Stimulated activated naive CD8-positive, alpha-beta T cell treated with anti-CD3 and anti-CD28 coated beads, Interleukin-15, Interleukin-2, amounts not matched to agents 100 U/mL and 50 U/mL, for 24 hours (primary cell): ENCODE results near the gene RNLS.

Experiments used
- ATAC-seq: fragments of 150-1000 bp; cut with Tn5 transposase; one replicate; pipeline ENCODE4 v1.10.0; 2021
- DNase-seq: peaks from one replicate; pipeline ENCODE4 v3.0.0; 2021

The RNLS gene

DNA sequence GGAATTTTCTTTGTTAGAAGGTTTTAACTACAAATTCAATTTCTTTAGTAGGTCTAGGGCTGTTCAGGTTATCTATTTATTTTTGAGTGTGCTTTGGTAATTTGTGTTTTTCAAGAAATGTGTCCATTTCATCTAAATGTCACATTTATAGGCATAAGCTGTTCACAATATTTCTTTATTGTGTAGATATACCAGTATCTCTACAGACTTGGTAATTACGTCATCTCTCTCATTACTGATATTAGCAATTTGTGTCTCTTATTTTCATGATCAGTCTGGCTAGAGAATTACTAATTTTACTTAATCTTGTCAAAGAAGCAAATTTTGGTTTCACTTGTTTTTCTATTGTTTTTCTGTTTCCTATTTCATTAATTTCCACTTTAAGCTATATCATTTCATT is 152.0 kb downstream of the RNLS start:
- DNase-seq (no peak), ATAC-seq (no peak)

DNA sequence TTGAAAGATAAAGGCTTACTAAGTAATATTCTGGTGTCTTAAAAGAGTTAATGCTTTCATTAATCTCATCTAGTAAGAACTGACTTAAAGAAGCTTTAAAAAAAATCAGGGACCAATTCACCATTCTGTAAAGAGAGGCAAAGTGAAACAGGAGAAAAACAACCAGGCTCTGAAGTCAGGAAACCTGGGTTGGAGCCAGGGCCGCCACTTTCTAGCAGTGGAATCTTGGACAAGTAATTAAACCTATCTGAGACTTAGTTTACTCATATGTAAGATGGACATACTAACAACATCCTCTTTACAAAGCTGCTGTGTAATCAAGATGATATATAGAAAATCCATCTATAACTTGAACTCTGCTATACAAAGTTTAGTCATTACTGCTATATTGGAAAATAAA is 154.1 kb downstream of the RNLS start:
- no peak for DNase-seq
- ATAC-seq, result no peak

DNA sequence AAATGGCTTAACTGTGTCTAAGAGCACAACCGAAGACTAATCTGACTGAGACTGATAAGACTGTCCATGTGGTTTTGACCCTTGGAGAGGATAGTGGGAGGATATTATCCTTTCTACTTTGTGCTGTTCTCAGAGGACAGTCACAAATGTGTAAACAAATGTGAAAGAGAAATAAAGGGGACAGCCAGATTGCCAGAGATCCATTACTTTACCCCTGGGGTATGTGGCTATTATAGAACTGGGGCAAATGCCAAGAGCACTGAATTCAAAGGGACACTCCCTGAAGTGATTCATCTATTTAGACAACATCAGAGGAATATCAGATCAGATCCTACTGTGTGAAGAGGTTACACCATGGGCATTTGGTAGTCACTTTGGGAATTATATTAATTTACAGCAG is 154.7 kb downstream of the RNLS start:
- DNase-seq (no peak), ATAC-seq (no peak)

DNA sequence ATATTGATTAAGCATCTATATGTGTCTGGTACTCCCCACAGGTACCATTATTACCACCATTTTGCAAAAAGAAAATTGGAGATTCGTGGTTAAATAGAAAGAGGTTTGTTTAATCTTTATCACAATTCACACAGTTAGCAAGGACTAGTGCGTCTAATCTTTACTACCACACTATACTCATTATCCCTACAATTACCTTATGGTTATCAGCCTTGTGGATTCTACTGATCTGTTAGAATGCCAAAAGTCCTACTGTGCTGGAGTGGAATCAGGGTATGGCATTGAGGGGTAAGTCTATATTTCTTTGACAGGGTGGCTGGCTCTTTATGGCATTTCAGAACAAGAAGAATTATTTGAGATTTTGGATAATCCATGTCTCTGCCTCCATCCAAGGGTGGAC is 156.1 kb downstream of the RNLS start:
- ATAC-seq, result no peak
- DNase-seq, result no peak

DNA sequence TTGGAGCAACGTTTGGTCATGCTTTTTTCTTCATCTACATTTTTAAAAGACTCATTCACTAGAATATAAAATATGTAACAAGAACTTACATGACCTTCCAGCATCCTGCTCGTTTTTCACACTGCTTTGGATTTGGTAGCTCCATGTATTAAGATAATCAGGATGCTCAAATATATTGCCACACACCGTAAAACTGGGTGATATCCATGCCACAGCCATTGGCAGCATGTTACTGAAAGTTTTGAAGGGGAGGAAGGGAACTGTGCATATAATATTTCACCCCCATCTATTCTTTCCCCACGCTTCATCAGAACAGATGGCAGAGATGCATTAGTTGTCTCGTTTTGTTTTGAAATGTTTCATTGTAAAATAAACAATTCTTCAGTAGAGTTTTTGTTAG is 158.2 kb downstream of the RNLS start:
- ATAC-seq (no peak), DNase-seq (no peak)

DNA sequence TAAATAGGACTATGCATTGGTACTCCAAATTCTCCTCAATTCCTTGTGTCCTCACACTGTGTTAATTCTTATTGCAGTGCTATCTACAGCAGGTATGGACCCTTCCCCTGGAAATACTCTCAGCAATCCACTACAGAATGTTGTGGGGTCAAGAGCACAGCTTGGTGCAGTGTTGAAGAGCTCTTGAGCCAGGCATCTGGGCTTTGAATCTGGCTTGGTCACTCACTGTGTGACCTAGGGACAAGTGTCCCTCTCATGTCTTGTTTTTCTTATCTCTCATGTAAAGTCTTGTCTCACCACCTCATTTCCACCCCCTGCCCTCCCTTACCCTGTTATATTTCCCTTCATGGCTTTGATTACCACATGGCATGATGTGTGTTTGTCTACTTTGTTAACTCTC is 159.4 kb downstream of the RNLS start:
- no peak for ATAC-seq
- no peak for DNase-seq

DNA sequence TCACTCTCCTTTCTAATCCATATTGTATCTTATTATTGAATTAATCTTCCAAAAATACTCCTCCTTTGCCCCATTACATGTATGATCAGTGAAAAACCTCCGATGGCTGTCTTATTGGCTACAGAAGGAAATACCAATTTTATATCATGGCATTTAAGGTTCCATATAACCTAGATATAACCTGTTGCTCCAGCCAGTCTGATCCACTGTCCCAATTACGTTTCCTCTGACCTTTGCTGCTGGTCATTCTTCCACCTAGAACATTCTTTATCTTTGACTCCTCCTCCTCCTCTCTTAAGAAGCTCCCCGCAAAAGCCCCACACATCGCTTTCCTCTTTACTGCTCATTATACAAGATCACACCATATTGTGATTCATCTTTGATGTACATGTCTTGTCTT is 161.5 kb downstream of the RNLS start:
- DNase-seq, result no peak
- ATAC-seq, result no peak

DNA sequence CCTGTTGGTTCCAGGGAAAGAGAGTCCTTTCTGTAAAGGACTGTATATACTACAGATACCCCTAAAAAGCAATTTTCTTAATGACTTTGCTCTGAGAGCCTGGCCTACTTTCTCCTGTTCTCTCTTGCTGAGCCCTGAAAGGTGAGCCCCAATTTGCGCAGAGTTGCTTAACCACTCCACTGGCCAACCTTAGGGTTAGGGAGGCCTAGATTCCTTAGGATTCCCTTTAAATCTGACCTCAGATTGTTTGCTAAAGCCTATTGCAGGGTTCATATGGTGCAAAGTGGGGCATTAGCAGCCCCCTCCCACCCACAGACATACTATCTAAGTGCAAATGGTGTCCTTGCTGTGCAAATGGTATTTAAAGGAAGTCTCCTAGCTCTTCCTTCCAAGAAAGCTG is 164.2 kb downstream of the RNLS start:
- ATAC-seq (no peak), DNase-seq (no peak)

DNA sequence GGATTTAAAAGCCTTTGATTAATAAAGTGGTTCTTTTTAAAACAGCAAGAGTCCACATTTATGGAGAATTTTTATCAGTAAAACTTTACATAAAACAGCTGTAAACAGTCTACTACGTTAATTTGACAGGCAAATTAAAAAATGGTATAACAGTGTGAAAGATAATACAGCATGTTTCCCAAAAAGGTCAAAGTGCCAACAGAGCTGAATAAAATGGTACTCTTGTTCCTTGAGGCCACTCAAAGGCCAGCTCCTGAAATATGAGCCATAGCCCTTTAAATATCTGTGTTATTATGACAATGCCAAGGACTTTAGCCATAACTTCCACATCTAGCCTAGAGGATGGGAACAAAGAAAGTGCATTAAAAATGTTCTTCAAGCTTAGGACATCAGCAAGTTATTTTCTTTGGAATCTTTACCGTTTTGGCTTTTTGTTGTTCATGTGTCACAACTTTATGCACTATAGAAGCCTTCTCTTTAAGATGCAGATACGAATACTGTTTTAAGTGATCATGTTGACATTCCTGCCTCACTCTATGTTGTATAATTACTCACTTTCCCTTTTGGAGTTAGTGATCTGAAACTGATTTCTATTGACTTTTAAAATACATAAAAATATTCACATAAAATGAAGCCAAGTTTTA is 165.6 kb downstream of the RNLS start:
- no peak for ATAC-seq

DNA sequence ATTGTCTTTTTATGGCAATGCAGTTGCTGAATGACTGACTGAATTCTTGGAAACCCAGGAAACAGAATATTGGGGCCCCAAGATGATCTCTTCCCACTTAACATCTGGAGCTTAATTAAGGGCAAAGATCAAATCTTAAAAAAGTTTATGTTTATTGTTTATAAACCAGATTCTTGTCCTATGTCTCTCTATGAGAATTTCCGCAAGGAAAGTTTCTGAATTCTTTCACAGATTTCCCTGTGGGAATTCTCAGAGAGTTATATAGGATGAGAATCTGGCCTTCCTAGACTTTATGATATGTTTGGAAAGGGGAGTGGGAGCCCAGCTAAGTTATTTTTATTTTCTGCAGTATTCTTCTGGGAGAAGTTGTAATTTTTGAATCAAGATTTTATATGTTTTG is 166.3 kb downstream of the RNLS start:
- ATAC-seq (no peak), DNase-seq (no peak)

More for the DNA sequence above, 165.6 kb downstream of the RNLS start:
- no peak for DNase-seq

DNA sequence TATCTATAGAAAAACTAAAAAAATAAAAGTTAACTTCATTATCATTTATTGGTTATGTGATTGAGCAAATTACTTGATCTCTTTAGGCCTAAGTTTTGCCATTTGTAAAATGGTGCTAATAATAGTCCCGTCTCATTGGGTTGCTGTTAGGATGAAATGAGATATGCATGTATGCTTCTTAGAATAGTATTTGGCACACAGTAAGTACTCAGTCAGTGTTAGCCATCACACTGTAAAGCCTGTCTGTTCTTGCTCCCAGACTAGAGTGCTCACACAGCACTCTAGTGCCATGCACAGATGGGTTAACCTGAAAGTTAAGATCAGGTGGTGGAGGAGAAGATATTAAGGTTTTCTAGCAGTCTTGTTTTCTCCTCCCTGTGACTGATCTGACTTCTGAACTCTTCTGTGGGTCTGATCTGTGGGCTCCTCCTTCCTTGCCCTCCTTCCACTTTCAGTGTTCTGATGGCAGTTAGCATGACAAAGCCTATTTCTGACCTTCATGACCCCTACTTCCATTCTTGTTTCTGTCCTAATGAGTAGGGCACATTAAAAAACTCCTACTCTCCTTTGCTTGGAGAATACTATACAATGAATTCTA is 167.5 kb downstream of the RNLS start:
- no peak for DNase-seq
- ATAC-seq, result no peak

DNA sequence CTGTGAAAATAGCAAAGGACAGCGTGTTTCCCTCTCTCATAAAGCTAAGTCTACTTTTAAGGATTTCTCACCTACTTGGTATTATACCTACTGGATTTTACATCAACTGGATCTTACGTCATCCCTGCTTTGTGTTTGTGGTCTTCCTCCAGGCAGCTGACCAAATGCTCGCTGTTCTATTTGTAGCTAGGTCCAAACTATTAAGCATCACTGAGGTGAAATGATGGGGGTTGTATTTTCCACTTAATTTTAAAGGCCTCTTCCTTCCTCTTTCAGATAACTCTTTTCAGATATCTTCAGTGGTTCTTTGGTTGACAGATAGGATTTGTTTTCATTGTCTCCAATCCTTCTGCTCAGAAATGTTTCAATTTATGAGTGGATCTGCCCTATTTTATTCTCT is 169.7 kb downstream of the RNLS start:
- DNase-seq, result no peak
- no peak for ATAC-seq

DNA sequence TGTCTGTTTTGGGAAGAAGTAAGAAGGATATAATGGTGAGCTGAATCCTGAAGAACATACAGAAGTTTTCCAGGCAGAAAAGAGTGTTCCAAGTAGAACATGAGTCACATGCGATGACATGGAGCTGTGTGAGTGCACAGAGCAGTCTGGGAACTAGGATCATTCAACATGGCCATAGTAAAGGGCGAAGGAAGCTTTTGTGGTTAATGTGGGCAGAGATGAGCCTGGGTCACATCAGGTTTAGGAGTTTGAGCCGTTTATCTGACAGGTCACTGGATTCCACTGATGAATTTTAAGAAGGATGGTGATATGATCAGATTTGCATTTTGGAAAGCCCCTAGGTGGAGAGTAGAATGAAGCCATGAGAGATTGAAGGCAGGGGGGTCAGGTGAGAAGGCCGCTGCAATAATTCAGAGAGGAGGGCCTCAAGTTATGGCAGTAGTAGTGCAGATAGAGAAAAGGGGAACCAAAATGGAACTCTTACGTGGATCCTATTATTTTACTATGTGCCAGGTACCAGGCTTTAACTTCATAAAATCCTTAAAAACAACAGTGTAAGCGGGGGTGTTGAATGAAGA is 171.3 kb downstream of the RNLS start:
- ATAC-seq (peak; percentile 55), DNase-seq (no peak)

DNA sequence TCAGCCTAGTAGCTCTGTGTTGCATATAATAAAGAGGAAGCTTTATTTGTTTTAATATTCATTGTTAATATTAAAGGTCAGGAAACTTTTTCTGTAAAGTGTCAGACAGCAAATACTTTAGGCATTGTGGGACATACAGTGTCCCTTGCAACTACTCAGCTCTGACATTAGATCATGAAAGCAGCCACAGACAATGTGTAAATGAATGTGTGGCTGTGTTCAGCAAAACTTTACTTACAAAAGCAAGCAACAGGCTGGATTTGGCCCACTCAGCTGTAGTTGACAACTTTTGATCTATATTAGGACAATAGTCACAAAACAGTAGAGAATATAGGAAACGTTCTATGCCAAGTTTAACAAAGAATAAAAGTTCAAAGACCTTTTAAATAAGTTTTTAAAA is 173.3 kb downstream of the RNLS start:
- peak; percentile 26 for ATAC-seq

DNA sequence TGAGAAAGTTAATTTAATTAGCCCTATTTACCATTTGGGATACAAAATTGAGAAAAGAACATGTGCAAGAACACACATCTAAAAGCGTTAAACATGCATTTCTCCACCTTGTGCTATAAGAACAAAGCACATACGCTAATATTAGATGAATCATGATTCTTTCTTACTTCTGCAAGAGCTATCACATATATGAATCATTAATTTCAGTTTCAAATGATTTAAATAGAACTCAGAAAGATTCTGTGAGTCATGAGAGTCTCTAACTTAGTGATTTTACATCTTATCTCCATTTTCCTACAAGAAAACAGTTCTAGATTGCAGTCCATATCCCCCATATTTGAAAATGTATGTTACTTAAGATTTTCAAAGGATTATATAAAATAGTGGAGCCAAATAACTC is 173.9 kb downstream of the RNLS start:
- DNase-seq, result no peak
- peak; percentile 82 for ATAC-seq

More for the DNA sequence above, 173.3 kb downstream of the RNLS start:
- no peak for DNase-seq

DNA sequence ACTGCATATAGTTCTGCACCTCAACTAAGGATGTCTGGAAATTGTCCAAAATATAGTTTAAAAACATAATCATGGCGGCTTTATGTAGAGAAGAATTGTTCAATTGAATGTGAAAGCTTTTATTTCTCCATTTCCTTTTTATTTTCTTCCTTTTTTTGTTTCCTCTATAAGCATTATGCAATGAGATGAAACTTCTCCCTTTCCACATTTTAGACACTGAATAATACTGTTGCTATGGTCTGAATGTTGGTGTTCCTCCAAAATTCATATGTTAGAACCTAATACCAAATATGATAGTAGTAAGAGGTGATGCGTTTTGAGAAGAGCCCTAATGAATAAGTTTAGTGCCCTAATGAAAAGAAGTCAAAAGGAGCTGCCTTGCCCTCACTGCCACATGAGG is 175.0 kb downstream of the RNLS start:
- DNase-seq (no peak), ATAC-seq (no peak)

DNA sequence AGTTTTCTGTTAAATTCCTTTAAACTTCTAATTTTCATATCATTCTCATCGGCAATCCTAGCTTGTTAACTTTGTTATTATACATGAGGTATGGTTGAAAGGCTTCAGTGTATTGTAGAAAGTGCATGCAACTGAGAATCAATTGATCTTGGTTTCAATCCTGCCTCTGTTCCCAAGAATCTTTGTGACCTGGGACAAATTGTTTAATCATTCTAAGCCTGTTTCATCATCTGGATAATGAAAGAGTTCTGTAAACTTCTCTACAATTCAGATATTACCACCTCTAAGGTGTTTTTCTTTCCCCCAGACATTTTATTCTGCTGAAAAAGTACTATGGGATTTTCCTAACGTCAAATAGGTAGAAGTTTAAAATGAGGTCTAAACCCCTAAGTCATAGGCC is 179.0 kb downstream of the RNLS start:
- ATAC-seq, result no peak
- no peak for DNase-seq

DNA sequence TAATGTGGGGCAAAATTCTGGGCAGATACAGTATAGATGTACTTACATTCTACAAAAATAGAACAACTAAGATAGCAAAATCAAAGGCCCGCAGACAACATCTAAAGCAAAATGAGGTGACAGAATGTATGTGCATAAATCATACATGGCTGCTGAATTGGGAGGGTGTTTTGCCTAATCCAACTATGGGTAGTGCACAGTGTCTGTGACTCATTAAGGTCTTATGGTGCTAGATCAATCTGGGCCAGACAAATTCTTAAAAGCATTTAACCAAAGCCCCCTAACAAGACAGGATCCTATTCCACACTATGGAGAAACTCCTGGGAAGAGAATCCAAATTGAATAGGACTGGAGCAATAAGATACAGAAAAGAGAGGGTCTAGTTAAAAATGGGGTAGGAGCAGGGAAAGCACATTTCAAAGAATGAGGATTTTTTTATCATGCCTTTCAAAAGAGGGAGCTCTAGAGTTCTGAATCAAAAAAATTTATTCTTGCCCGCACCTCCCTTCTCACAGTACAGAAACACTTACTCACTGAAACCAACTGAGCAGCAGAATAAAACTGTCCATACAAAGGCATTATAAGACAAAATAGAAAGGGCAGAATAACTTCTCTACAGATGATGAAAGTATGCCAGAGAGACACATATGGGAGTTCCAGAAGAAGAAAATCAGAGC is 181.3 kb downstream of the RNLS start:
- ATAC-seq (peak; percentile 49), DNase-seq (no peak)

DNA sequence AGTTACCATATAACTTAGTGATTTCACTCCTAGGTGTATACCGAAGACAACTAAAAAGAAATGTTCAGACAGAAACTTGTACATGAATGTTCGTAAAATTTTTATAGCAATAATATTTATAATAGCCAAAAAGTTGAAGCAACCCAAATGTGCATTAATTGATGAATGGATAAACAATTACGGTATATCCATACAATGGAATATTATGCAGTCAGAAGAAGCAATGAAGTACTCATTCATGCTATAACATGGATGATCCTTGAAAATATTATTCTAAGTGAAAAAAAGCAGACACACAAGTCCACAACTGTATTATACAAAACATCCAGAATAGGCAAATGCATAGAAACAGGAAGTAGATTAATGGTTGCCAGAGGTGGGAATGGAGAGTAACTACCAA is 183.9 kb downstream of the RNLS start:
- ATAC-seq, result no peak

DNA sequence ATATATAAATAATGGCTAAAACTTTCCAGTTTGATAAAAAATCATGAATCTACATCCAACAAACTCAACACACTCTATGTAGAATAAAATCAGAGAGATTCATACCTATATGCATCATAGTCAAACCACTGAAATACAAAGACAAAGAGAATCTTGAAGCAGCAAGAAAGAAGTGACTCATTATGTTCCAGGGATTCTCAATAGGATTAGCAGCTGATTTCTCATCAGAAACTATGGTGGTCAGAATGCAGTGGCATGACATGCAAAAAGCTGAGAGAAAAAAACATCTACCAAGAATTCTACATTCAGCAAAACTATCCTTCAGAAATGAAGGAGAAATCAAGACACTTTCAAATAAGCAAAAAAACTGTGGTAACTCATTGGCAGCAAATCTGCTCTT is 187.4 kb downstream of the RNLS start:
- ATAC-seq (no peak), DNase-seq (no peak)

More for the DNA sequence above, 183.9 kb downstream of the RNLS start:
- DNase-seq, result no peak

DNA sequence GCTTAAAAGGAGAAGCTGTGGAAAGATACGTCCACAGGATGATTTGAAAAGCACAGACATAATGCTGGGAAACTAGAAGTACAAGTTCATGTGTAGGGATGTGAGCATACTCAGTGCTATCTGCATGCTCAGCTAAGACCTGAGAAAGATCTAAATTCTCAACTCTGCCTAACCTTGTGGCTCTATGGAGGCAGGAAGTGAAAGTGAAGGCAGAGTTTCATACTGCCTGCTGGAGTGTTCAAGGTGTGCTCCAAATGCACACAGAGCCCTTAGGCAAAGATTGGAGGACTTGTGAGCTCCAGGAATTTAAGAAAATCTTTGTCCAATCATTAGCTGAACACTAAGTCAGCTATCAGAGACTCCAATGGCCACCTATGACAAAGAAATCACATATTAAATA is 190.9 kb downstream of the RNLS start:
- DNase-seq (no peak), ATAC-seq (peak; percentile 68)

DNA sequence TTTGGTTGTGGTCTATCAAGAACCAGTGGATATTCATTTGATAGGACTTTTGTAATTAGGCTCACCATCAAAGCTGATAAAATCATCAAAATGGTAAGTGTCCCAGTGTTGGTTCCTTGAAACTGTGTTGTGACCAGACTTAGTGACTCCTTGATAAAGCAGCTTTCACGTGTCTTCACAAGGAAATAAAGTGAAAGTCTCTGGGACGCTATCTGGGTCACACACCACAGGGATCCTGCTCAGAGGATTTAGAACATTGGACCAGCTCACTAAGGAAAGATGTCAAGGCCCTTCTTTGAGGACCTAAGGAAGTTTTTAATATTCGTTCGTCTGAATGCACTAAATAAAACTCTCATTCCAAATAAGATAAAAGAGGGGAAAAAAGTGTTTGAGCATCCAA is 193.1 kb downstream of the RNLS start:
- no peak for ATAC-seq
- no peak for DNase-seq

DNA sequence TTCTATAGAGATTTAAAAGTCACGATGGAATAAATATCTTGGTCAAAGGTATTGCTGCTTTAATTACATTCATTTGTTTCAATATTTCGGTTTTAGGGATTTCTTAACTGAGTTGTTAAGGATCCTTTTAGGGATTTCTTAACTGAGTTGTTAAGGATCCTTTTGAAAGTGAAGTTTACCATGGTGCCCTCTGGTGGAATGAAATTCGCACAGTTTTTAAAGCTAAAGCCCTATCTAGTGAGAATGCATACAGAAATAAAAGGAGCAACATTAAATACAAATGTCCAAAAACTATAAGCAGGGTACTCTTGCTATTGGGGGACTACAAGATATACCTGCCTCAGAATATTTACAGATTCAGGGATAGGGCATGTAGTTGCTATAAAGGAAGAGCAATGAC is 193.7 kb downstream of the RNLS start:
- DNase-seq (no peak), ATAC-seq (no peak)

DNA sequence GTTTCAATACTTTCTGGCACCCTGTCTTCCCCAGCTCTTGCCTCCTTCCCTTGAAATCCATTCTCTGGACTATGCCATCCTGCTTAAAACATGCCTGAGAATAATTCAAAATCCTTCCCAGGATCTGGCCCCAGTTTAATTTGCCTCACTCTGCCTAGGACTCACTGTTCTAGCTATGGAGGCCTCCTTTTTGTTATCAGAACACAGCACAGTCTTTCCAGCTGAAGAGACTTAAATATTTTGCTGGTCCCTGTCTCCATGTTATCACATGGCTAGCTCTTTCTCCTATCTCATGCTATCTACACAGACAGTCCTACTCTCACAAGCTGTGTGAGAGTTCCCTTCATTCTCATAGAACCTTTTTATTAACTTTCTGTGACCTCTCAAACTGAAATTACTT is 194.8 kb downstream of the RNLS start:
- ATAC-seq (no peak), DNase-seq (no peak)
